ENCODE data around the gene OR2V2.
A peak's percentile ranks its signal among the peaks of the same experiment; 100 is the strongest.

OR2V2 gene

DNA sequence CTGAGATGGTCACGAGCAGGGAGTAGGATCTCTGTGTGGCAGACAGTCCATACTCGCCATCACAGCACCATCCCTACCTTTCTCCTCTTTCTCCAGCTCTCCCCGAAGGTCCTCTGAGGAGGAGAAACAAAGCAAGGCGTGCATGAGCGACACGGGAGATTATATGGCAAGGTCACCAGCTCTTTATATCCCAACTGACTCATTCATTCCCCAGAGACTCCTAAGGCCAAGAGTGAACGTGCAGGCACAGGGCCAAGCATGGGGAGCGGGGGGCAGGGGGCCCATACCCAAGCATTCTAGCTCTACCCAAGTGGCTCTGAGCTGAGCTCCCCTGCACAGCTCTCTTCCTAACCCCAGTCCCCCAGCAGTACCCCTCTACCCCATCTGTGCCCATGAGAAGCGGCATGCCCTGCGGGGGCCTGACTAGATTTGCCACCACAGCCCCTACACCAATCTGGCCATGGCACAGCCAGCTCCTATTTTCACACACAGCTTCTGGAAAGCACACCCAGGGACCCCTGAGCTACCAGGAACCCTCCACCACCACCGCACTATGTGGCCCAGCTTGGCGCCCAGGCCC, 50.8 kb downstream of the OR2V2 start:
- no peak overlapping the region for H3K27ac ChIP-seq (ENCODE audit: low read length)
- no peaks in the 10 kb centered on the region for H3K9me3 ChIP-seq (ENCODE audit: control insufficient read depth in 1 of 2, low read length in 2 of 2)
- H3K4me3 ChIP-seq (ENCODE audit: low read depth in 1 of 2, low read length in 2 of 2) = no peak overlapping the region
- H3K36me3 ChIP-seq (ENCODE audit: control insufficient read depth in 1 of 2, insufficient read depth in 2 of 2, low read length in 2 of 2) = no peaks in the 10 kb centered on the region
- no peaks in the 10 kb centered on the region for H3K27me3 ChIP-seq (ENCODE audit: low read depth, low read length)
- no peaks in the 10 kb centered on the region for H3K4me1 ChIP-seq (ENCODE audit: control insufficient read depth in 1 of 2, insufficient read depth in 2 of 2, low read length in 2 of 2)

DNA sequence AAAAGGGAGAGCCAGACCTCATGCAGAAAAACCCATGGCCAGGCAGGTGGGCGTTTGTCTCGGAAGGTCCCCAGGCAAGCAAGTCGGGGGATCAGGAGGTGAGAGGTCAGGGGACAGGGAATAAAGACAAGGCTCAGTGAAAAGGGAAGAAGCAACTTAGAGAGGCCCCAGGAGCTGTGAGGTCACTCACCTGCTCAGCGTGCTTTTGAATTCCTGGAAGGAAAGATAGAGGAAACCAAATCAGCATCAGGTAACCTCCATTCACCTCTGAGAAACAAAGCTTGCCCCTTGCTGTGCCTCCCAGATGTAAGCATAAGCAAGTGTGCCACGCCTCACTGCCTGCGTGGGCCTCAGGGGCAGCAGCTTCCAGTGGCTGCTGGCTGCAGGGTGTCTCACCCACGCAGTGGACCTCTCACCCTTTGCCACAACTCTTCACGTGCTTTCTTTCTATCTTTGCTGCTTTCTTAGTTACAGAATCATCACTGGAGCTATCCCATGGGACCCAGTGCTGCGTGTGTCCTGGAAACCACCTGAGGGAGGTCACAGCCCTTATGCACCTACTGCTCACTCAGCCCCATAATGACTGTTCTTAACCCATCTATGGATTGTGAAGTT, 51.6 kb downstream of the OR2V2 start:
- no peaks in the 10 kb centered on the region for H3K36me3 ChIP-seq (ENCODE audit: control insufficient read depth in 1 of 2, insufficient read depth in 2 of 2, low read length in 2 of 2)
- no peaks in the 10 kb centered on the region for H3K27me3 ChIP-seq (ENCODE audit: low read depth, low read length)
- H3K27ac ChIP-seq (ENCODE audit: low read length) = no peak overlapping the region
- H3K4me3 ChIP-seq (ENCODE audit: low read depth in 1 of 2, low read length in 2 of 2) = no peak overlapping the region
- H3K9me3 ChIP-seq (ENCODE audit: control insufficient read depth in 1 of 2, low read length in 2 of 2) = no peaks in the 10 kb centered on the region
- peaks cover 0 to 4% of the 10 kb centered on the region in 2 donors for H3K4me1 ChIP-seq (ENCODE audit: control insufficient read depth in 1 of 2, insufficient read depth in 2 of 2, low read length in 2 of 2)

DNA sequence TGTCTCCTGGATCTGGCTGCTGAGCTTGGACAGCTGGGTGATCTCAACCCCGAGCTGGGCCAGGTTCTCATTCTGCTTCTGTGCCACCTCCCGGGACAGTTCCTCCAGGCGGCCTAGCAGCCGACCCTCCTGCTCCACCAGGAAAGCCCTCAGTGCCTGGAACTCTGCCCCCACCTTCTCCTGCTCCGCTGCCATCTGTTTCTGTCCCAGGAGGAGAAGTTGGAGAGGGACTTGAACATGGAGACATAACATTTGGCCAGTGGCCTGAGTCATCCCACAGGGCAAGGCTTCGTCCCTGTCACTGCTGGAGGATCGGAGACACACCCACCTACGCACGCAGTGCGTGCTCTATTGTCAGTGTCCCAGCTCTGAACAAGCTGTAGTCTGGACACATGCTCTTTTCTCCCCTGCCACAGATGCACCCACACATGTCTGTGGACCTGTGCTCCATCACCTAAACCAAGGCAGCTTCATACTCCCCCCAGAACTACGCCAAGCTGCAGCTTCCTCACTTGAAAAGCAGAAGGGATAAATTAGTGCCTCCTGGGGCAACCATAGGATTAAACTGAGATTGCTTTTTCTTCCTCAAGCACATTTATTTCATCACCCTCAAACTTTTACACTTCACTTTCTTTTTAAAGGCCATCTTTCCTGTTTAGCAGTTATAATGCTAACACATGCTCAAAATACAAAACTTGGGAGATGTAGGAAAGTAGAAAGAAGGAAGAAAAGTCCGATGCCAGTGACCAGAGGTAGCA, 52.7 kb downstream of the OR2V2 start:
- Histone ChIP-seq H3K9me3 (ENCODE audit: control insufficient read depth in 1 of 2, low read length in 2 of 2) (no peaks in the 10 kb centered on the region), H3K27ac (ENCODE audit: low read length) (no peak overlapping the region), H3K4me3 (ENCODE audit: low read depth in 1 of 2, low read length in 2 of 2) (no peak overlapping the region), H3K36me3 (ENCODE audit: control insufficient read depth in 1 of 2, insufficient read depth in 2 of 2, low read length in 2 of 2) (no peaks in the 10 kb centered on the region), H3K4me1 (ENCODE audit: control insufficient read depth in 1 of 2, insufficient read depth in 2 of 2, low read length in 2 of 2) (peaks cover 0 to 14% of the 10 kb centered on the region in 2 donors), H3K27me3 (ENCODE audit: low read depth, low read length) (no peaks in the 10 kb centered on the region)

DNA sequence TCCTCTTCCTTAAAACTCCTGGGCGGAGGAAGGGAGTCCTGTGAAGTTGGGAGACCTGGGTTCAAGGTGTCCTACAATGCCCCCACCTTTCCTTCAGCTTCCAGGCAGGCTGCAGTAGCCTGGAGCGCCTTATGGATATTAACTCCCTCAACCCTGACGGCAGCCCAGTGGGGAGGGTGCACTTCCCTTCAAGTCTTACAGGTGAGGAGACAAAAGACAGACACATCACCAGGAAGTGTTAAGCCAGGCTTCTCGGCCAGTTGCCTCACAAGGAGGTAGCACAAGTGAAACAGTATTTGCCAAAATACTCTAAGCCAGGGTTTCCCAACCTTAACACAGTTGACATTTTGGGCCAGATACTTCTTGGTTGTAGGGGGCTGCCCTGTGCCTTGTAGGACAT, 53.4 kb downstream of the OR2V2 start:
- peaks cover 0 to 22% of the 10 kb centered on the region in 2 donors for H3K4me1 ChIP-seq (ENCODE audit: control insufficient read depth in 1 of 2, insufficient read depth in 2 of 2, low read length in 2 of 2)
- H3K36me3 ChIP-seq (ENCODE audit: control insufficient read depth in 1 of 2, insufficient read depth in 2 of 2, low read length in 2 of 2) = no peaks in the 10 kb centered on the region
- no peak overlapping the region for H3K27ac ChIP-seq (ENCODE audit: low read length)
- no peaks in the 10 kb centered on the region for H3K9me3 ChIP-seq (ENCODE audit: control insufficient read depth in 1 of 2, low read length in 2 of 2)
- no peaks in the 10 kb centered on the region for H3K27me3 ChIP-seq (ENCODE audit: low read depth, low read length)
- H3K4me3 ChIP-seq (ENCODE audit: low read depth in 1 of 2, low read length in 2 of 2) = no peak overlapping the region

DNA sequence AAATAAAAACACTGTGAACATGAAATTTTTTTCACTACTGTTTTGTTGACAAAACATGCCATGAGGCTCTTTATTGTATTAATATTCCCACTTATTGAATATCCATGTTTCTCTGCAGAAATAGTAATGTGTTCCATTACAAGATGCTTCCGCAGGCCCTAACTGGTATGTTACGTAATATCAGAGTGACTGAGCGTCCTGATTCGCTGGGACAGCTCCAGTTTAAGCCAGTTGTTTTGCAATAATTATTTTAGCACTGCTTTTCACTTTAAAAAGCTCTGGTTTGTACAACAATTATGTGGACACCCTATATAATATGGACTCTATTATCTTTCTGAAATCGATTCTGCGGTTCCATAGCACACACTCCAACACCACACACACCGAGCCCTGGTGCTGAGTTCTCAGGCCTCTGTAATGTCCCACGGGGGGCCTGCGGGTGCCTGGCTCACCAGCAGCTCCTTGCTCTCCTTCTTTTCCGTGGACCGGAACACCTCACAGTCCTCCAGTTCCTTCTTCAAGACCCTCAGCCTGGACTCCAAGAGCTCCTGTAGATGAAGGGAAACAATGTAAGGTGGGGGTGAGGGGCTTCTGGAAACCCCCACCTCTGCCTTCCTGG, 55.8 kb downstream of the OR2V2 start:
- Histone ChIP-seq H3K4me3 (ENCODE audit: low read depth in 1 of 2, low read length in 2 of 2) (no peak overlapping the region), H3K9me3 (ENCODE audit: control insufficient read depth in 1 of 2, low read length in 2 of 2) (no peaks in the 10 kb centered on the region), H3K27ac (ENCODE audit: low read length) (no peak overlapping the region), H3K27me3 (ENCODE audit: low read depth, low read length) (no peaks in the 10 kb centered on the region), H3K4me1 (ENCODE audit: control insufficient read depth in 1 of 2, insufficient read depth in 2 of 2, low read length in 2 of 2) (peaks cover 0 to 32% of the 10 kb centered on the region in 2 donors), H3K36me3 (ENCODE audit: control insufficient read depth in 1 of 2, insufficient read depth in 2 of 2, low read length in 2 of 2) (no peaks in the 10 kb centered on the region)

DNA sequence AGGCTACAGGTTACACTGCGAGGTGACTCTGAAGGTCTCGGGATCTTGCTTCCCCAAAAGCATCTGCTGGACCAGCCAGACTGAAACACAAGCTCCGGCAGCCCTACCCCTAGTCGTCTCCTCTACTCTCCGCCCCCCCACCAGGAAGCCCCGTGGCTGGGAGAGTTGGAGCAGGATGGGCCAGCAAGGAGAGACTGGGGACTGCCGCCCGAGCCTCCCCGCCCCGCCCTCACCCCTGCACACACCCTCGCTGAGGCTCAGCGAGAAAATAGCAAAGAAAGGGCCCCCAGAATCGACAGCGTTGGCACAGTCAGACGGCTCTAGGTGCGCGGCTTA, 56.4 kb downstream of the OR2V2 start:
- H3K27me3 ChIP-seq (ENCODE audit: low read depth, low read length) = no peaks in the 10 kb centered on the region
- H3K4me1 ChIP-seq (ENCODE audit: control insufficient read depth in 1 of 2, insufficient read depth in 2 of 2, low read length in 2 of 2) = peaks cover 0 to 32% of the 10 kb centered on the region in 2 donors
- H3K9me3 ChIP-seq (ENCODE audit: control insufficient read depth in 1 of 2, low read length in 2 of 2) = no peaks in the 10 kb centered on the region
- no peak overlapping the region for H3K27ac ChIP-seq (ENCODE audit: low read length)
- no peaks in the 10 kb centered on the region for H3K36me3 ChIP-seq (ENCODE audit: control insufficient read depth in 1 of 2, insufficient read depth in 2 of 2, low read length in 2 of 2)
- H3K4me3 ChIP-seq (ENCODE audit: low read depth in 1 of 2, low read length in 2 of 2) = peak overlapping the region; percentile 33 to 87

DNA sequence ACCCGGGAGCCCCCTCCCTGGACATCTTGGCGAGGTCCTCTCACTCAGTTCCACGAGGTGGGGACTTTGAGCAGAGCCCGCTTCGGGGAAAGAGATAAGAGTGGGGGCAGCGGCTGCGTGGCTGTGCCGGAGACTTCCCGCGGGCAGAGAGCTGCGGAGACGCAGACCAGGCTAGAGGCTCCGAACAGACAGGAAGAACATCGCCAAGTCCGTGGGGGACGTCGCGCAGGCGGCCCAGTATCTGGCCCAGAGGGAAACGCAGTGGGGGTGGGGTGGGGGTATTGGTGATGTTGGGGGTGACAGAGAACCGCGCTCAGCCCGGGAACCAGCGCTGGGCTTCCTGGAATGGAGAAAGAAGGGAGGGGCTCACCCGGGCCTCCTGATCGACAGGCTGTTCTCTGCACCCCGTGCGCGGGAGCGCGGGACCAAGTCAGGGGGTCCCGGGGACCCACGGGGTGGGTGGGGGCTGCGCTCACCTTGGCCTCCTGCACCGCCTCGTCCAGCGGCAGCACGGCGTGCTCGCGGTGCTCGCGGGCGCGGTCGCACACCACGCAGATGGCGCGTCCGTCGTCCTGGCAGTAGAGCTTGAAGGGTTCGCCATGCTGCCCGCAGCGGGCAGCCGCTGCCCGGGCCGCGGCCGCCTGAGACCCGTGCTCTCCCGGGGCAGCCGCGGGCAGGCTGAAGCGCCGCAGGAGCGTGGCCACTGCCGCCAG, 56.9 kb downstream of the OR2V2 start:
- no peak overlapping the region for H3K27ac ChIP-seq (ENCODE audit: low read length)

DNA sequence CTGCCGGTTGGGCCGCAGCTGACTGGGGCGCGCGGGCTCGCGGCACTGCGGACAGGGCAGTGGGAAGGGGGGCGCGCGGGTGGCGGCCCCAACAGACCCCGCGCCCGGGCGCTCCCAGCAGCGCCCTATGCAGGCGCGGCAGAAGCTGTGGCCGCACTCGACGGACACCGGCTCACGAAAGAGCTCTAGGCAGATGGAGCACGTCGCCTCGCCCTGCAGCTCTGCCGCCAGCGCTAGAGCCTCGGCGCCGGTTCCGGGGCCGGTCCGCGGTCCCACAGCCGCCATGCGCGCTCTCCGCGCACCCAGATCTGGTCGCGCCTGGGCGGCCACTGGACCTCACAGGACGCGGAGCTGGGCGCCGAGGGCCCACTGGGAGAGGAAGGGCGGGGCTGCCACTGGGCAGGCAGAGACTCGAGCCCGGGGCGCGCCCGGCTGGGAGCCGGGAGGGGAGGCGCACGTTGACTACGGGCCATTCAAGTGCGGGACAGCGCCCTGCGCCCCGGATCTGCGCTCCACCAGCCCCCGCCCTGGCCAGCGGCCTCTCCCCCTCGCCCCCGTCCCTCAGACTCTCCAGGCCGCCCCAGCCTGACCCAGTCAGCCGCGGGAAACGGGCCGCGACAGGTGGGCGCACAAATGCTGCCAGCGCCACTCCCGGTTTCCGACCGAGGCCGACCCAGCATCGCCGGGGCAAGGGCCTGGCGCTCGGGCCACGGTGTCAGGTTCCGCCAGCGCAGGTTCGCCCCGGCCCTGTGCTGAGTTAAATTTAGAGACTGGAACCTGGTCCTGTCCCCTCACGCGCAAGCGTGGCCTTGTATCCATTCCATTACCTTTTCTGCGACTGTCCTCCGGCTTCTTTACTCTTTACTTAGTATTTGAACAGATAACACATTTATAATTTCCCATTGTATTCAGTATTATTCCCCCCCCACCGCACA, 57.7 kb downstream of the OR2V2 start, which contains the start of gene TRIM7:
Gene TRIM7 (minus strand): TSS at position 371 of the 935 bp plus-strand sequence. CDS start 86 bp downstream, at position 285.
- Histone ChIP-seq H3K27me3 (ENCODE audit: low read depth, low read length) (no peaks in the 10 kb centered on the region), H3K36me3 (ENCODE audit: control insufficient read depth in 1 of 2, insufficient read depth in 2 of 2, low read length in 2 of 2) (no peaks in the 10 kb centered on the region), H3K4me1 (ENCODE audit: control insufficient read depth in 1 of 2, insufficient read depth in 2 of 2, low read length in 2 of 2) (peaks cover 0 to 32% of the 10 kb centered on the region in 2 donors), H3K27ac (ENCODE audit: low read length) (no peak within 1 kb of the TSS), H3K4me3 (ENCODE audit: low read depth in 1 of 2, low read length in 2 of 2) (peak within 1 kb of the TSS; percentile 56 to 87), H3K9me3 (ENCODE audit: control insufficient read depth in 1 of 2, low read length in 2 of 2) (no peaks in the 10 kb centered on the region)

More for the DNA sequence above, 56.9 kb downstream of the OR2V2 start:
- Histone ChIP-seq H3K36me3 (ENCODE audit: control insufficient read depth in 1 of 2, insufficient read depth in 2 of 2, low read length in 2 of 2) (no peaks in the 10 kb centered on the region), H3K4me3 (ENCODE audit: low read depth in 1 of 2, low read length in 2 of 2) (peak overlapping the region; percentile 33 to 87), H3K27me3 (ENCODE audit: low read depth, low read length) (no peaks in the 10 kb centered on the region), H3K9me3 (ENCODE audit: control insufficient read depth in 1 of 2, low read length in 2 of 2) (no peaks in the 10 kb centered on the region), H3K4me1 (ENCODE audit: control insufficient read depth in 1 of 2, insufficient read depth in 2 of 2, low read length in 2 of 2) (peaks cover 0 to 32% of the 10 kb centered on the region in 2 donors)

DNA sequence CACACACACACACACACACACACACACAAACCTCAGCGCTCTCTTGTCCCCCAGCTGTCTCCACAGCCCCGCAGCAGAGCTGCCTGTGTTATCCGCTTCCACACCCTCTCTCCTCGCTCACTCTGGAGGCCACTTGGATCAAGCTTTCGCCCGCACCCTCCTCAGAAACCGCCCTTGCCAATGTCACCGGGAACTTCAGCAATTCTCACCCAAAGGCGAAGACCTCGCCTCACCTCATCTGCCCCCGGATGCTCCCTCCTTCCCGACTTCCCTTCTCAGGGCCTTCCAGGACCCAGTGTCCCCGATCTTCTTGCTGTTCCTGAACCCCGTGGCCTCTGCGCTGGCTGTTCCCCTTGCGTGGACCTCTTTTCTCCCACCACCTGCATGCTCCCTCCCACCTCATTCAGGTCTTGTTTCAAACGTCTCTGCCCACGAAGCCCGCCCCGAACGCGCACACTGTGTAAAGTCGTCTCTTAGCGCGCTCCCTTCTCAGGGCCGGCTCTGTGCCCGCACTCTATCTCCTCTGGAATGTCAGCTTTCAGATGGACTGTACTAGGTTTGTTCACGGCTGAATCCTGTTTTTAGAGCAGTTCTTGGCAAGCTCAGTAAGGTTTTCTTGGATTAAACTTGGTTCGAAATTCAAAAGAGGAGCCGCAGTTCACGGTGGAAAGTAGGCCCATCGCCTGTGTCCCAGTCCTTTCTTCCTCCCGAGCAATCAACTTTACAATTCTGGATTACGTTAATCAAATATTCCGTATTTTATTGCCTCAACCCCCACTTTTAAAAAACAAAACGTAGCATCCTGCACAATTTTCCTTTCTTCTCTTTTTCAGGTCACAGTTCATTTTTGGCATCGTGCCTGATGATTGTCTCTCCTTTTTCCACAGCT, 58.6 kb downstream of the OR2V2 start:
- Histone ChIP-seq H3K27ac (ENCODE audit: low read length) (no peak overlapping the region), H3K4me3 (ENCODE audit: low read depth in 1 of 2, low read length in 2 of 2) (peak overlapping the region; percentile 56 to 87), H3K9me3 (ENCODE audit: control insufficient read depth in 1 of 2, low read length in 2 of 2) (no peaks in the 10 kb centered on the region), H3K4me1 (ENCODE audit: control insufficient read depth in 1 of 2, insufficient read depth in 2 of 2, low read length in 2 of 2) (peaks cover 0 to 32% of the 10 kb centered on the region in 2 donors), H3K36me3 (ENCODE audit: control insufficient read depth in 1 of 2, insufficient read depth in 2 of 2, low read length in 2 of 2) (no peaks in the 10 kb centered on the region), H3K27me3 (ENCODE audit: low read depth, low read length) (no peaks in the 10 kb centered on the region)

All from muscle layer of duodenum (tissue), 2 donors.